ENCODE results near the gene HYAL3. TPM values are rescaled to one million over a fixed set of nuclear protein-coding genes. Genes with fewer than 3 reads are reported as not detected.
A peak's percentile ranks its signal among the peaks of the same experiment; 100 is the strongest.

The HYAL3 gene
- total and polyA plus RNA-seq, 2 of the 13 experiments (the other 11 are each of a cell fraction or from before 2014, with no cell fraction given) = 5.5 to 10.4 TPM

- TF ChIP-seq ZNF574 (CRISPR knock-in tag; IDR thresholded peaks at IDR 0.05) (peak; percentile 96), TP53 (CRISPR knock-in tag; conservative IDR thresholded peaks at IDR 0.05) (no peak), SKI (IDR thresholded peaks at IDR 0.05; ENCODE audit: partially characterized antibody) (peak; percentile 79), MLX (CRISPR knock-in tag; IDR thresholded peaks at IDR 0.05) (no peak), ZNF800 (CRISPR knock-in tag; IDR thresholded peaks at IDR 0.05) (no peak; the same call in 1 of the 2 replicates), ZNF484 (CRISPR knock-in tag; IDR thresholded peaks at IDR 0.05; ENCODE audit: borderline replicate concordance, low read depth) (no peak), ZNF446 (CRISPR knock-in tag; IDR thresholded peaks at IDR 0.05) (no peak), HNRNPK (IDR thresholded peaks at IDR 0.05; ENCODE audit: low read depth, low read length, poor library complexity, severe bottlenecking) (peak; percentile 48), NFATC3 (CRISPR knock-in tag; IDR thresholded peaks at IDR 0.05) (no peak), KLF9 (CRISPR knock-in tag; IDR thresholded peaks at IDR 0.05; ENCODE audit: low read depth) (no peak), THYN1 (CRISPR knock-in tag; IDR thresholded peaks at IDR 0.05; ENCODE audit: borderline replicate concordance, low read depth) (no peak), PAWR (CRISPR knock-in tag; IDR thresholded peaks at IDR 0.05; ENCODE audit: borderline replicate concordance) (no peak), SALL1 (CRISPR knock-in tag; IDR thresholded peaks at IDR 0.05) (peak; percentile 76), GATA4 (IDR thresholded peaks at IDR 0.05; ENCODE audit: borderline replicate concordance, low read depth) (no peak), ZNF138 (CRISPR knock-in tag; IDR thresholded peaks at IDR 0.05; ENCODE audit: low read depth) (peak; percentile 11; the same call in 1 of the 2 replicates), TFAP4 (IDR thresholded peaks at IDR 0.05; ENCODE audit: borderline replicate concordance, low read depth) (peak; percentile 51; the same call in 1 of the 2 replicates), ATF3 (CRISPR knock-in tag; IDR thresholded peaks at IDR 0.05) (no peak), ZNF549 (CRISPR knock-in tag; IDR thresholded peaks at IDR 0.05) (no peak), KDM5A (IDR thresholded peaks at IDR 0.05; ENCODE audit: borderline replicate concordance, low read length) (peak; percentile 30; the same call in 1 of the 2 replicates), GRHL1 (CRISPR knock-in tag; conservative IDR thresholded peaks at IDR 0.05) (no peak)
Measured at GRCh38 chr3:50292159-50293078, 6.8 kb downstream of the HYAL3 start, which contains the start of gene IFRD2 (continued).
